HG03439 (cell line): Measurements from ENCODE around the gene MRPL14.
"Not testable (repeated sequence)": the region's sequence is repeated elsewhere in the genome, so short reads cannot be mapped to it uniquely, and the experiment has no call there.

Experiments used
- ATAC-seq: cut with Tn5 transposase; IDR thresholded peaks from one replicate; pipeline ENCODE4 v1.9.1; 2021; ENCODE audit warnings: mild to moderate bottlenecking, moderate library complexity; ENCODE audit not compliant: unreplicated experiment

Gene MRPL14

GRCh38 chr6:44102527-44102926 is 24.7 kb downstream of the MRPL14 start:
- no peak for ATAC-seq

GRCh38 chr6:44101832-44102231 is 25.4 kb downstream of the MRPL14 start:
- no peak for ATAC-seq

- ATAC-seq = no peak
Observed at GRCh38 chr6:44100088-44100550, 27.1 kb downstream of the MRPL14 start.

- ATAC-seq = no peak
Observed at GRCh38 chr6:44099192-44099591, 28.1 kb downstream of the MRPL14 start.

GRCh38 chr6:44097782-44098317 is 29.4 kb downstream of the MRPL14 start:
- ATAC-seq = no peak

GRCh38 chr6:44096612-44097011 is 30.6 kb downstream of the MRPL14 start:
- ATAC-seq = no peak

- not testable (repeated sequence) for ATAC-seq
Observed at GRCh38 chr6:44095243-44095623, 32.0 kb downstream of the MRPL14 start.

GRCh38 chr6:44094403-44095242 is 32.6 kb downstream of the MRPL14 start:
- ATAC-seq = no peak

GRCh38 chr6:44093750-44094402 is 33.4 kb downstream of the MRPL14 start:
- no peak for ATAC-seq

GRCh38 chr6:44093066-44093465 is 34.2 kb downstream of the MRPL14 start:
- ATAC-seq = no peak

- ATAC-seq = no peak
Observed at GRCh38 chr6:44091981-44092884, 35.0 kb downstream of the MRPL14 start.

- ATAC-seq = not testable (repeated sequence)
Observed at GRCh38 chr6:44091356-44091755, 35.9 kb downstream of the MRPL14 start.

- no peak for ATAC-seq
Observed at GRCh38 chr6:44090465-44090864, 36.8 kb downstream of the MRPL14 start.

GRCh38 chr6:44088827-44089590 is 38.2 kb downstream of the MRPL14 start:
- no peak for ATAC-seq

GRCh38 chr6:44087623-44088022 is 39.6 kb downstream of the MRPL14 start:
- no peak for ATAC-seq

- no peak for ATAC-seq
Observed at GRCh38 chr6:44086931-44087574, 40.2 kb downstream of the MRPL14 start.

- ATAC-seq = no peak
Observed at GRCh38 chr6:44085219-44085618, 42.0 kb downstream of the MRPL14 start.

- ATAC-seq = no peak
Observed at GRCh38 chr6:44084231-44085014, 42.8 kb downstream of the MRPL14 start.

GRCh38 chr6:44082872-44083321 is 44.4 kb downstream of the MRPL14 start:
- ATAC-seq = no peak
